Chondrocyte (in vitro differentiated cells): ENCODE measurements around the gene KRT40. TPM values are rescaled to one million over a fixed set of nuclear protein-coding genes. Genes with fewer than 3 reads are reported as not detected.
"Not testable (repeated sequence)": the region's sequence is repeated elsewhere in the genome, so short reads cannot be mapped to it uniquely, and the experiment has no call there.

ENCODE experiments used
- DNase-seq: peaks from one replicate; pipeline ENCODE4 v3.0.0; 2021; ENCODE audit warnings: mixed read lengths, low spot score
- H3K27ac Mint-ChIP-seq: one replicate; pipeline ENCODE4 v1.8.0; 2021; ENCODE audit warnings: mild to moderate bottlenecking, moderate library complexity, mixed read lengths; ENCODE audit not compliant: unreplicated experiment
- H3K27me3 Mint-ChIP-seq: 2 replicates; pipeline ENCODE4 v1.8.0; 2021; ENCODE audit warnings: low read depth, mixed read lengths
- H3K36me3 Mint-ChIP-seq: 2 replicates; pipeline ENCODE4 v1.8.0; 2021; ENCODE audit warnings: low read depth, mixed read lengths
- H3K4me1 Mint-ChIP-seq: 2 replicates; pipeline ENCODE4 v1.8.0; 2021; ENCODE audit warnings: low read depth, mild to moderate bottlenecking, mixed read lengths
- H3K4me3 Mint-ChIP-seq: one replicate; pipeline ENCODE4 v1.8.0; 2021; ENCODE audit warnings: mild to moderate bottlenecking, moderate library complexity, mixed read lengths; ENCODE audit not compliant: unreplicated experiment
- H3K9me3 Mint-ChIP-seq: 2 replicates; pipeline ENCODE4 v1.8.0; 2021; ENCODE audit warnings: low read depth, mixed read lengths
- total RNA-seq: library from RNA; stranded (reverse); gene quantifications from 3 replicates; pipeline ENCODE4 v1.2.1, GENCODE V29; 2021
- TF ChIP-seq, protein P1 (sequence below): fragments of 200-600 bp; sonication (generic); IDR thresholded peaks from 2 replicates; pipeline ENCODE4 v1.5.0; 2021; ENCODE audit warnings: antibody characterized with exemption, mild to moderate bottlenecking, moderate library complexity

Gene KRT40
- total RNA-seq, 1 donor from 2014 or later, result not detected

DNA sequence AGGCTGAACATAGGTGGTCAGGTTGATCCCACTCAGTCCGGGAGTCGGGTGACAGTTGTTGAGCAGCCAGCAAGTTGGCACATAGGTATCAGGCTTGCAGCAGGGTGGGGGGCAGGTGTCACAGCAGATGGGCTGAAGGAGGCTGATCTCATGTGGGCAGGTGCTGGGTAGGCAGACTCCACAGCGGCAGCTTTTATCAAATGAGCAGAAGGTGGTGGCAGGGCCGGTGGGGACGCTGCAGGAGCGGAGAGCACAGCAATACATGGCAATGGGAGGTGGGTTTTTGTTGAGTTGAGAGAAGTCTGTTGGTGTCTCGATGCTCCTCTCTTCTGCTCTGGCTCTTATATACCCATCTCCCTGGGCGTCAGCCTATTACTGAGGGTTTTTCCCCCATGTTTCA lies 24.7 kb upstream of the KRT40 start, which contains the start of gene KRTAP3-1:
Gene KRTAP3-1 (minus strand): TSS at position 318 of the 400 bp plus-strand sequence. CDS start 54 bp downstream, at position 264.
- H3K4me3 Mint-ChIP-seq, result no peak within 1 kb of the TSS

DNA sequence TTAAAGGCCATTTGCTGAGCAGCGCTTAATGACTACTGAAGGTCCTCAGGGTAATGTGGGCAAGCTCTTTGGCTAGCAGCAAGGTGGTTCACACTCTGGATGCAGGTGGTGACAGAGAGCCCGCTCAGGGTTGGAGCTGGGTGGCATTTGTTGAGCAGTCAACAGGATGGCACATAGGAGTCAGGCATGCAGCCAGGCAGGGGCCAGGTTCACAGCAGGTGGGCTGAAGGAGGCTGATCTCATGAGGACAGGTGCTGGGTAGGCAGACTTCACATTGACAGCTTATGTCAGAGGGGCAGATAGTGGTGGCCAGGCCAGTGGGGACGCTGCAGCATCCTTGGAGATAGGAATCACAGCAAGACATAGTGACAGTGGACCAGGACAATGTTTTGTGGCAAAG lies 20.3 kb upstream of the KRT40 start:
- Mint-ChIP-seq H3K27me3 (peaks cover 2% of the 10 kb centered on the region), H3K9me3 (no peaks in the 10 kb centered on the region), H3K4me3 (no peak overlapping the region), H3K4me1 (peaks cover 3% of the 10 kb centered on the region), H3K36me3 (no peaks in the 10 kb centered on the region), H3K27ac (no peak overlapping the region)
- no peak for DNase-seq
- TF ChIP-seq, protein P1, sequence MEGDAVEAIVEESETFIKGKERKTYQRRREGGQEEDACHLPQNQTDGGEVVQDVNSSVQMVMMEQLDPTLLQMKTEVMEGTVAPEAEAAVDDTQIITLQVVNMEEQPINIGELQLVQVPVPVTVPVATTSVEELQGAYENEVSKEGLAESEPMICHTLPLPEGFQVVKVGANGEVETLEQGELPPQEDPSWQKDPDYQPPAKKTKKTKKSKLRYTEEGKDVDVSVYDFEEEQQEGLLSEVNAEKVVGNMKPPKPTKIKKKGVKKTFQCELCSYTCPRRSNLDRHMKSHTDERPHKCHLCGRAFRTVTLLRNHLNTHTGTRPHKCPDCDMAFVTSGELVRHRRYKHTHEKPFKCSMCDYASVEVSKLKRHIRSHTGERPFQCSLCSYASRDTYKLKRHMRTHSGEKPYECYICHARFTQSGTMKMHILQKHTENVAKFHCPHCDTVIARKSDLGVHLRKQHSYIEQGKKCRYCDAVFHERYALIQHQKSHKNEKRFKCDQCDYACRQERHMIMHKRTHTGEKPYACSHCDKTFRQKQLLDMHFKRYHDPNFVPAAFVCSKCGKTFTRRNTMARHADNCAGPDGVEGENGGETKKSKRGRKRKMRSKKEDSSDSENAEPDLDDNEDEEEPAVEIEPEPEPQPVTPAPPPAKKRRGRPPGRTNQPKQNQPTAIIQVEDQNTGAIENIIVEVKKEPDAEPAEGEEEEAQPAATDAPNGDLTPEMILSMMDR, result no peak

More for the DNA sequence above, 24.7 kb upstream of the KRT40 start, which contains the start of gene KRTAP3-1:
- TF ChIP-seq, protein P1, result no peak
- Mint-ChIP-seq H3K27ac (no peak within 1 kb of the TSS), H3K9me3 (no peaks in the 10 kb centered on the region), H3K36me3 (no peaks in the 10 kb centered on the region), H3K4me1 (peaks cover 4% of the 10 kb centered on the region), H3K27me3 (peaks cover 2% of the 10 kb centered on the region)
- no peak for DNase-seq

GRCh38 chr17:41003926-41004325 lies 19.8 kb upstream of the KRT40 start:
- Mint-ChIP-seq H3K4me1 (peaks cover 3% of the 10 kb centered on the region), H3K27me3 (peaks cover 2% of the 10 kb centered on the region), H3K4me3 (no peak overlapping the region), H3K27ac (no peak overlapping the region), H3K9me3 (no peaks in the 10 kb centered on the region), H3K36me3 (no peaks in the 10 kb centered on the region)
- TF ChIP-seq, protein P1, result no peak
- DNase-seq, result no peak

DNA sequence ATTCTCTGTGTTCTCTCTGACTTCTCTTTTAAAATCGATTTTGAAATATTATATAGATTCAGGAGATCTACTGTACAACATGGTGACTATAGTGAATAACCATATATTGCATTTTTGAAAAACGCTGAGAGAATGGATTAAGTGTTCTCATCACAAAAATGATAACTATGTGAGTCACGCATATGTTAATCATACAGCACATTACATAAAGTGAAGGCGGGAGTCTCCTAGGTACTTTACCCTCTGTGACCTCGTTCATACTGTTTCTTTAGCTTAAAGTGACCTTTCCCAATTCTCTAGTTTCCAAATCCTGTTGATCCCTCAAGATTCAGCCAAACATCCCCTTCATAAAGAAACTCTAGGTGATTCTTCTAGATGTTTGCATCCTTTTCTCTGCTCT lies 18.7 kb upstream of the KRT40 start:
- TF ChIP-seq, protein P1, result no peak
- Mint-ChIP-seq H3K36me3 (no peaks in the 10 kb centered on the region), H3K4me1 (peaks cover 3% of the 10 kb centered on the region), H3K9me3 (no peaks in the 10 kb centered on the region), H3K27me3 (peaks cover 2% of the 10 kb centered on the region), H3K4me3 (no peak overlapping the region), H3K27ac (no peak overlapping the region)
- DNase-seq, result no peak

DNA sequence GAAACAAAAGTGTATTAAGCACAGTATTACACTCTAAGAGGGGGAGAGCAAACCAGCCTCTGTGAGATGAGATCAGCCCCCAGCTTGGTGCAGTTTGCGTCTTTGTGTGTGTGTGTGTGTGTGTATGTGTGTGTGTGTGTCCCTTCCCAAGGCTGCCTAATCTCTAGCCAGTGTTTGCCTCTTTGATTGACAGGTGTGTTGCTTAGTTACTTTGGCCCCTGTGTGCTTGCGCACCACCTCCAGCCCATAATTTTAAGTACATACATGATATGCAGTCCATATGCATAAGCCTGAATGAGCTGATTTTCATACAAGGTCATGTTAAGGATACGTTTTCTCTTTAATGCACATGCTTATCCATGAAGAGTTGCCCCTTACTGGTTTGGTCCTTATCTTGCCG lies 17.7 kb upstream of the KRT40 start:
- H3K27ac Mint-ChIP-seq, result no peak overlapping the region
- H3K27me3 Mint-ChIP-seq, result peaks cover 2% of the 10 kb centered on the region
- peaks cover 3% of the 10 kb centered on the region for H3K4me1 Mint-ChIP-seq
- H3K9me3 Mint-ChIP-seq, result no peaks in the 10 kb centered on the region
- H3K4me3 Mint-ChIP-seq, result no peak overlapping the region
- DNase-seq, result no peak
- TF ChIP-seq, protein P1, result no peak
- H3K36me3 Mint-ChIP-seq, result no peaks in the 10 kb centered on the region

- H3K4me1 Mint-ChIP-seq, DNase-seq, H3K9me3 Mint-ChIP-seq, H3K27ac Mint-ChIP-seq, H3K4me3 Mint-ChIP-seq, H3K27me3 Mint-ChIP-seq, H3K36me3 Mint-ChIP-seq: not testable (repeated sequence)
Observed at GRCh38 chr17:40999563-40999962, 15.4 kb upstream of the KRT40 start, which contains the start of gene KRTAP3-2. KRTAP3-2 (minus strand) TSS chr17:40999906; CDS start chr17:40999853, 53 bp downstream.
